Brain microvascular endothelial cell (primary cell): ENCODE data around the gene ST14.

Experiments
- DNase-seq: peaks from one replicate; pipeline ENCODE4 v3.0.0-alpha.2; 2020
- H3K27ac ChIP-seq: fragments of 250-450 bp; sonication (Bioruptor Pico); 2 replicates; pipeline ENCODE4 v1.5.1; 2020; ENCODE audit warnings: mild to moderate bottlenecking, moderate library complexity
- H3K27me3 ChIP-seq: fragments of 250-450 bp; sonication (Bioruptor Pico); replicated peaks from 2 replicates; pipeline ENCODE4 v1.5.1; 2020; ENCODE audit warnings: mild to moderate bottlenecking
- H3K36me3 ChIP-seq: fragments of 250-450 bp; sonication (Bioruptor Pico); replicated peaks from 2 replicates; pipeline ENCODE4 v1.5.1; 2020; ENCODE audit warnings: mild to moderate bottlenecking
- H3K4me3 ChIP-seq: 2 replicates; pipeline ENCODE4 v1.5.1; 2011; ENCODE audit warnings: low read depth, mild to moderate bottlenecking, control low read depth, low read length, moderate library complexity
- CTCF ChIP-seq: IDR thresholded peaks from 2 replicates; pipeline ENCODE4 v1.5.1; 2011; ENCODE audit warnings: low read depth, mild to moderate bottlenecking, moderate library complexity, low read length, control low read depth, inconsistent platforms; ENCODE audit errors: missing control alignments
- in situ Hi-C: cut with HindIII; loops from 2 replicates; pipeline ENCODE4 v1.10.0; 2017; ENCODE audit warnings: low sequenced_read_pairs, low pct_ligation_motif_present

The ST14 gene

GRCh38 chr11:130217133-130218031 is 57.8 kb downstream of the ST14 start:
- H3K4me3 ChIP-seq = no peak overlapping the region
- no peak for TF ChIP-seq CTCF
- no peak overlapping the region for H3K27ac ChIP-seq
- peaks cover 28% of the 10 kb centered on the region for H3K27me3 ChIP-seq
- H3K36me3 ChIP-seq = no peaks in the 10 kb centered on the region
- in situ Hi-C loops = loop anchor here (25.0 kb wide), 1 partner anchor 170 kb away; no protein-coding TSS in a partner anchor
- DNase-seq = no peak

GRCh38 chr11:130218501-130219070 is 59.0 kb downstream of the ST14 start:
- H3K27ac ChIP-seq = no peak overlapping the region
- DNase-seq = no peak
- in situ Hi-C loops = loop anchor here (25.0 kb wide), 1 partner anchor 169 kb away; no protein-coding TSS in a partner anchor
- H3K36me3 ChIP-seq = no peaks in the 10 kb centered on the region
- no peak for TF ChIP-seq CTCF
- no peak overlapping the region for H3K4me3 ChIP-seq
- peaks cover 24% of the 10 kb centered on the region for H3K27me3 ChIP-seq

GRCh38 chr11:130219148-130219547 is 59.6 kb downstream of the ST14 start:
- no peak overlapping the region for H3K27ac ChIP-seq
- no peak overlapping the region for H3K4me3 ChIP-seq
- H3K27me3 ChIP-seq = peaks cover 24% of the 10 kb centered on the region
- TF ChIP-seq CTCF = no peak
- H3K36me3 ChIP-seq = no peaks in the 10 kb centered on the region
- DNase-seq = no peak
- in situ Hi-C loops = loop anchor here (25.0 kb wide), 1 partner anchor 168 kb away; no protein-coding TSS in a partner anchor

GRCh38 chr11:130220311-130221035 is 60.9 kb downstream of the ST14 start:
- Histone ChIP-seq H3K36me3 (no peaks in the 10 kb centered on the region), H3K27ac (no peak overlapping the region), H3K4me3 (no peak overlapping the region), H3K27me3 (peaks cover 18% of the 10 kb centered on the region)
- no peak for TF ChIP-seq CTCF
- DNase-seq = no peak
- in situ Hi-C loops = loop anchor here (25.0 kb wide), 1 partner anchor 167 kb away; no protein-coding TSS in a partner anchor

- Histone ChIP-seq H3K27ac (no peak overlapping the region), H3K36me3 (no peaks in the 10 kb centered on the region), H3K4me3 (no peak overlapping the region), H3K27me3 (no peaks in the 10 kb centered on the region)
- TF ChIP-seq CTCF = no peak
- in situ Hi-C loops = loop anchor here (25.0 kb wide), 1 partner anchor 164 kb away; no protein-coding TSS in a partner anchor
- no peak for DNase-seq
Observed at GRCh38 chr11:130223291-130223971, 63.8 kb downstream of the ST14 start.
